Right hindlimb (tissue), 1 donor: Measurements from ENCODE around the gene USE1.
"Not testable (repeated sequence)": the region's sequence is repeated elsewhere in the genome, so short reads cannot be mapped to it uniquely, and the experiment has no call there.

ENCODE experiments used
- DNase-seq: peaks from one replicate; pipeline ENCODE4 v3.0.0-alpha.2; 2018

The USE1 gene

GRCh38 chr19:17215127-17215971 is at the start of gene USE1:
Gene USE1, plus strand, starts transcription at chr19:17215357. Its CDS starts 49 bp downstream, at chr19:17215406.
- DNase-seq: peak; percentile 94

GRCh38 chr19:17165715-17166114 is 49.4 kb upstream of the USE1 start:
- no peak for DNase-seq

DNA sequence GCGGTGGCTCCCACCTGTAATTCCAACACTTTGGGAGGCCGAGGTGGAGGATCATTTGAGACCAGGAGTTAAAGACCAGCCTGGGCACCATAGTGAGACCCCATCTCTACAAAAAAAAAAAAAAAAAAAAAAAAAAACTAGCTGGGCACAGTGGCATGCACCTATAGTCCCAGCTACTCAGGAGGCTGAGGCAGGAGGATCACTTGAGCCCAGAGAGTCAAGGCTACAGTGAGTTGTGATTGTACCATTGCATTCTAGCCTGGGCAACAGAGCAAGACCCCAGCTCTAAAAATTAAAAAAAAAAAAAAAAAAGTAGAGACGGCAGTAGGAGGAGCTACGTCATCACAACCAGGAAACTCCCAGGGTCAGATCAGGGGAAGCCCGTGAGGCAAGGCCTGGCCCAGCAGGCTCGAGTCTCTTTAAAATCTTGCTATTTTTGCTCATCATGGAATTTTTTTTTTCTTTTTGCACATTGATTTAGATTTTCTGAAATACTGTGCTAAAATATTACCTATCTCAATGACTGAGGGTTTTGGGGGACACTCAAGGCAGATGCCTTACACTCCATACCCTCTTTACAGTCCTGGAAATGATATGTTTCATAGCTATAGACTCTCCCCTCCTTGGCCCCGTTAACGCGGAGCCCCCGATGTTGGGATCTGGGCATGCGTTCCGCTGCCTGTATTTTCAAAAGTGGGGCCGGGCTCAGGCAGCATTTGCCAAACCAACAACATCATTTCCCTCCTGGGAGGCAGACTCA is 44.4 kb upstream of the USE1 start:
- no peak for DNase-seq

DNA sequence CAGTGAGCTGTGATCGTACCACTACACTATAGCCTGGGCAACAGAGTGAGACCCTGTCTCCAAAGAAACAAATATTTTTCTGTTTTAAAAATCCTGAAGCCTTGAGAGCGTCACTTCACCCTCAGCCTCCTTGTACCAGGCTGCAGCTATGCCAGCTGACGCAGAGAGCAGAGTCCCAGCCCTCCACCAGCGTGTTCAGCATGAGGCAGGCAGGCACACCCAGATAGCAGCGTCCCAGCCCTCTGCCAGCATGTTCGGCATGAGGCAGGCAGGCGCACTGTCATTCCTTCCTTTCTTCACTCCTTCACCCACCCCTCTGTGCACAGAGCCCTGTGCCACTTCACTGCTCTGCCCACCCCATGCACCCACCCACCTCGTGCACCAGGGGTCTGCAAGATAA is 43.3 kb upstream of the USE1 start:
- no peak for DNase-seq

DNA sequence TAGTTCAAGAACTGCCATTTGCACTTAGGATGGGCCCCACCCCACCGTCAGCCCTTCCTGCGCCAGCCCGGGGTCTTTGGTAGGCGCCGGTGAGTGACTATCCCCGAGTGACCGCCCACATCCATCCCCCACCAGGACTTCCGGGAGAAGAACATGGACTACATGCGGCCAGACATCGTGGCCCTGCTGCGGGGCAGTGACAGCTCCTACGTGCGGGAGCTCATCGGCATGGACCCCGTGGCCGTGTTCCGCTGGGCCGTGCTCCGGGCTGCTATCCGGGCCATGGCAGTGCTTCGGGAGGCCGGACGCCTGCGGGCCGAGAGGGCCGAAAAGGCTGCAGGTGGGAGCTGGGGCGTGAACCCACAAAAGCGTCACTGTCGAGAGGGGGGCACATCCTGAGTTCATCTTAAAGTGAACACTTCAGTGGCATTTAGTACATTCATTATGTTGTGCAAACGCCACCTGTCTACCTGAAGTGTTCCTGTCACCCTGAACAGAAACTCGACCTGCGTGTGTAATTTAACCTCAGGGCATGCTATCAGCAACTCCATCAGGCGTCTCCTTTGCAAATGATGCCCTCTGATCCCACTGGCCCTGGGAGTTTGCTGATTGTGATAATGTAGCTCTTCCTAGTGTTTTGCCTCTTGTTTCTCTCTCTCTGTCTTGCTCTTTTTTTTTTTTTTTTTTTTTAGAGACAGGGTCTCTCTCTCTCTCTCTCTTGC is 42.4 kb upstream of the USE1 start:
- DNase-seq: no peak

- DNase-seq: no peak
Observed at GRCh38 chr19:17178291-17178690, 36.9 kb upstream of the USE1 start.

DNA sequence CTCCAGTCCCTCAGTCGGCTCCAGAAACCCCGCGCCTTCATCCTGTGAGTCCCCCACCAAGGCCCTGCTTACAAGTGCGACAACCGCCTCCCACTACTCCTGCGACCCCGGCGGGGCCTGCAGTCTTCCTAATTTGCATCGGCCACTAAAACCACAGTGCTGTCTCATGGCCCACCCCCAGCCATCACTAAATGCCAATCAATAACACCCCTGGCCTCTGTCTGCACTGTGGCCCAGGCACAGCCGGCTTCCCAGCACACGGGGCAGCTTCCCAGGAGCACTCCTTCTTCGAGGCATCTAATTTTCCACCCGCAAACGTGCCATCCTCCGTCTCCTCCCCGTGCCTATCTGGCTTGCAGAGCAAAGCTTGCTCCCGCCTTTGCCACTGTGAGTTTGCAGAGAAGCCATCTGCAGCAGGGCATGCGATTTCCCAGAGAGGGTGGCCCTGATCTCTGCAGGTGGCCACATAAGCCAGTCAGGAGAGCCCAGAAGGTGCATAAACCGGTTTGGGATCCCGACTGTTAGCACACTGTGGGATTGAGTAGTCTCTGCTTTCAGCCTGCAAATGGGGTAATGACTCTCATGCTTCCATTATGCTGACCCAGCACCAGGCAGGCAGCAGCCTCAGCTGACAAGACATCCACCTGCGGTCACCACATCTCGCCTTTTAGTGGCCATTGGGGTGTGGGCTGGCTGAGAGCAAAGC is 34.0 kb upstream of the USE1 start:
- no peak for DNase-seq

DNA sequence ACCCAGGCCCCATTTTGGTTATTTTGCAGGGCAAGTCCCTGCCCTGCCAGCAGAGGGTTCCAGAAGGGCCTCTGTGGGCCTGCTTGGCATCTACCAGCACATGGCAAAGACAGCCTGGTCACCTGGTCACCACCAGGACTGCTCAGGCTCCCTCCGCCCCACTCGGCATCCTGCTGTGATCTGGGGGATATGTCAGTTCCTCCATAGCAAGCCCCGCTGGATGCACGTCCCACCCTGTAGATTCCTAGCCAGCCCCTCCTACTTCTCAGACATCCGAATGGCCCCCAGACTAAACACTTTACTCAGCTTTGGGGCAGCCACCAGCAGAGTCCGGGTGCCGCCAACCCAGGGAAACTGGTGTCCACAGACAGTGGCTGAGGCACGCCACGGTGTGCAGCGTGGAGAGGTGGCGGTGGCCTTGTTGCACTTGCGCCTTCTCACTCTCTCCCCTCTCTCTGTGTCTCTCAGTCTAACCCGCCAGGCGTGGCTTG is 31.8 kb upstream of the USE1 start:
- DNase-seq: no peak

- DNase-seq: peak; percentile 61
Observed at GRCh38 chr19:17183858-17184321, 31.3 kb upstream of the USE1 start.

DNA sequence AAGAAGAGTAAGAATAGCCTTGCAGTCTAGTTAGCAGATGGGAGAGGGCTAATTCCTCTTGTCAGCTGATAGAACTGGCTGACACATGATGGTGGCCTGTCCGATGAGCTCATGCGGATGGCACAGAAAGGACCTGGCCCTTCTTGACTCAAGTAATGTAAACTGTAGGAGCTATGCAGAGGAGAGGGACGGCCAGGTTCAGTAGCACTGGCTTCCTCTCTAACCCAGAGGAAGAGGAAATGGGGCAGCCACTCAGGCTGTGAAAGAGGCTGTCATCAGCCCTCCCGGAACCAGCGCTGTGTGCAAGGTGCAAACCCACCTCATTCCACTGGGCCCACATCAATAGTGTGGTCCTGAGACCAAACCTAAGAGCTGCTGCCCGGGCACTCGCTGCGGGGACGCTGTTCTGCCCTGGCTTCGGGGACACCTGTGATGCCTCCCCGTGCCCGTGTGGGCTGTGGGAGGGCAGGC is 30.8 kb upstream of the USE1 start:
- no peak for DNase-seq

GRCh38 chr19:17185590-17185989 is 29.6 kb upstream of the USE1 start:
- DNase-seq: no peak

DNA sequence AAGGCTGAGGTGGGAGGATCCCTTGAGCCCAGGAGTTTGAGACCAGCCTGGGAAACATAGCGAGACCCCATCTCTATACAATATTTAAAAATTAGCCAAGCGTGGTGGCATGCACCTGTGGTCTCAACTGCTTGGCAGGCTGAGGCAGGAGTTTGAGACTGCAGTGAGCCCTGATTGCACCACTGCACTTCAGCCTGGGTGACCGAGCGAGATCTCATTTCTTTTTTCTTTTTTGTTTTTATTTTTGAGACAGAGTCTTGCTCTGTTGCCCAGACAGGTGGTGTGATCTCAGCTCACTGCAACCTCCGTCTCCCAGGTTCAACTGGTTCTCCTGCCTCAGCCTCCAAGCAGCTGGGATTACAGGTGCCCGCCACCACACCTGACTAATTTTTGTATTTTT is 23.4 kb upstream of the USE1 start:
- DNase-seq: not testable (repeated sequence)

- no peak for DNase-seq
Observed at GRCh38 chr19:17192751-17193150, 22.4 kb upstream of the USE1 start.

- DNase-seq: no peak
Observed at GRCh38 chr19:17194608-17195007, 20.5 kb upstream of the USE1 start.

- DNase-seq: no peak
Observed at GRCh38 chr19:17195106-17195505, 20.1 kb upstream of the USE1 start.

GRCh38 chr19:17196610-17197009 is 18.5 kb upstream of the USE1 start:
- no peak for DNase-seq

DNA sequence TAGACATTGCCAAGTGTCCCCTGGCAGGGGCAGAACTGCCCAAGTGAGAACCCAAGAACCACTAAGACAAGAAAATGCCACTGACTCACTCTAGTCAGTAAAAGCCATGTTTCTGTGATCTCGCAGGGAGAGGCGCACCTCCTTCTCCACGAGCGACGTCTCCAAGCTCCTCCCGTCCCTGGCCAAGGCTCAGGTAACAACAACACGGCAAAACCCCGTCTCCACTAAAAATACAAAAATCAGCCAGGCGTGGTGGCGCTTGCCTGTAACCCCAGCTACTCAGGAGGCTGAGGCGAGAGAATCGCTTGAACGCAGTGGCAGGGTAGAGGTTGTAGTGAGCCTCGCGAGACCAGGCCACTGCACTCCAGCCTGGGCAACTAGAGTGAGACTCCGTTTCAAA is 17.5 kb upstream of the USE1 start:
- no peak for DNase-seq

DNA sequence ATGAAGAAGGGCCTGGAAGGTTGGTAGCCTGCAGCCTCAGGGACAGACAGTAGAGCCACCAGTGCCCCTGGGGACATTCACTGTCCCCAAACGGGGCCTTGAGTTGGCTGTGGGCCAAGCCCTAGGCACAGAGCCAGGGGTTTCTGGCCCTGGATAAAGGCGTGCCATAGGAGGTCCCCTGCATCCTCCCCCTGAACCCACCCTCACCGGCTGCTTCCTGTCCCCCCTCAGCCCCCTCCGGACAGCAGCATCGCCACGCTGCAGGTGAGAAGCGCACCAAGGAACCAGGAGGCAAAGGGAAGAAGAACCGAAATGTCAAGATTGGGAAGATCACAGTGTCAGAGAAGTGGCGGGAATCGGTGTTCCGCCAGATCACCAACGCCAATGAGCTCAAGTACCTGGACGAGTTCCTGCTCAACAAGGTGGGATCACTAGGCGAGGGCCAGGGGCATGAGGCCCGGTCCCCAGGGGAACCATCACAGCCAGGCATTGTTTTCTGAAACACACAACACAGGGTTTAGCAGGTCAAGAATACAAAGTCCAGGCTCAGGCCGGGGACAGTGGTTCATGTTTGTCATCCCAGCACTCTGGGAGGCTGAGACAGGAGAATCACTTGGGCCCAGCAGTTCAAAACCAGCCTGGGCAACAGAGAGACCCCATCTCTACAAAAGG is 14.6 kb upstream of the USE1 start:
- no peak for DNase-seq

GRCh38 chr19:17202249-17202648 is 12.9 kb upstream of the USE1 start:
- no peak for DNase-seq

DNA sequence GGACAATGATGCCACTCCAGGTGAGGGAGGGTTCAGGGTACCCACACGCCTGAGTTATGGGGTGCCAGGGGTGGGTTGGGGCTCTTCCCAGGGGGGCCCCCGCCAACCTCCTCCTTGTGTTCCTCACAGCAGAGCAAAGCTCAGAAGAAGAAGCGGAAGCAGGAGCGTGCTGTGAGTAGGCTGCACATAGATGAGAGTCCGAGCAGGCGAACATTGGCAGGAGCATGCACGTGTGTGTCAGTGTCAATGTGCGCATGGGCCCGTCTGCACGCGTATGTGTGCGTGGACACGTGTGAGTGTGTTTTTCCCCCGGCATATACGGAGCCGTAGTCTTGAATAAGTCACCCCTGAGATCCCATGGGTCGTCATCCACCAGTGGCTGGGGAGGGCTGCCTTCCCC is 12.4 kb upstream of the USE1 start:
- no peak for DNase-seq

GRCh38 chr19:17205237-17206140 is 9.7 kb upstream of the USE1 start:
- no peak for DNase-seq
